Measurements from ENCODE around the gene GPR132.
"Not testable (repeated sequence)": the region's sequence is repeated elsewhere in the genome, so short reads cannot be mapped to it uniquely, and the experiment has no call there.

Gene GPR132

DNA sequence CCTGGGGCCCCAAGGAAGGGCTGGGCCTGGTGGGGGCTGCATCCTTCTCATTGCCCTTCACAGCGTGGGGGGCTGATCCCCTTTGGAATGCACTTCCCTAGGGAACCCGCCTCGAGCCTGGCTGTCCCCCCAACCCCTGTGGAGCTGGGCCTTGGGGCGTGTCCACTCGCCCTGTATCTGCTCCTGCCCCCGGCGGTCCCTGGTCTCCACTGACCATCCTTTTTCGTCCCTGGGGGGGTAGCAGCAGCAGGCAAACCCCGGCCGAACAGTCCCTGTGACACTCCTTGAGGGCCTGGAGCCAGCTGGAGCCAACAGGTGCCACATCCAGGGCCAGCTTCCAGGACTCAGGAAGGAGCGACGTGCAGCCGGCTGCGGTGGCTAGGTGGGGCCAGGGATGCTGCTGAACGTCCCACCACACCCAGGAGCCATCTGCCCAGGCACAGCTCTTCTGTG, 9.4 kb upstream of the GPR132 start:
- no peak for DNase-seq

DNA sequence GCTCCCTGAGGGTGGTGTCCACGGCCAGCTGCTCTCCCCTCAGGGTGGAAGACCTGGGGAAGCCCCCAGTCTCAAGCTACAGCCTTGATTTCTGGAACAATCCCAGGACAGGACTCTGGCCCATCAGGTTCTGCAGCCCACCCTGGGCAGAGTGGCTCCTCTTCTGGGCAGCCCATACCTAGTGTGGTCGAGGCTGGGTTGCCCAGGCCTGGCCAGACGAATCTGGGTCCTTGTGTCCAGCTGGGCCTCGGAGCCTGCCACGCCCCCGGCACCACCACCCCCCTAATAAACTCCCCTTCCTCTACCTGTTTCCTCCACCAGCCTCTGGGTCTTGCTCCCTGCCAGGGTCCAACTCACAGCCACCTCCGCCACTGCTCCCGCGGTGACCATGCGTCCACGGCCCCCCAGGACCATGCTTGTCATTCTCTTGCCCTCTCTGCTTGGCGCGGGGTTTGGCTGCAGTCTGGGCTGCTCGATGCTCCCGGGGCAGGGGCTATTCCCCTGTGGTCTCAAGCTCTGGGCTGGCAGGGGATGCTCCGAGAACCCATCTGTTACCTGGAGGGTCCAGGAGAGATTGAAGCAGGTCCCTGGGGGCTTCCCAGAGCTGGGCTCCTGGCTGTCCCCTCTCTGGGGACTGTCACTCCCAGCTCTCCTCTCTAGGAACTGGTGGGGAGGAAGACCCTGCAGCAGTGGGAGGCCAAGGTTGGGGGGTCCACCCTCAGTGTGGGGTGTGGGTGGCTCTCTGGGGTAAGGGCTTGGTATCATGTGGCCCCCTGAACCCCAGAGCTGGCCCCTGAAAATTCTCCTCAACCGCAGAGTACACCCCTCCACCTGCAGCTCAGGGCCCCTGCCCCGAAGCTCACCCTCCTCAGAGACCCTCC, 8.7 kb upstream of the GPR132 start:
- DNase-seq = no peak

DNA sequence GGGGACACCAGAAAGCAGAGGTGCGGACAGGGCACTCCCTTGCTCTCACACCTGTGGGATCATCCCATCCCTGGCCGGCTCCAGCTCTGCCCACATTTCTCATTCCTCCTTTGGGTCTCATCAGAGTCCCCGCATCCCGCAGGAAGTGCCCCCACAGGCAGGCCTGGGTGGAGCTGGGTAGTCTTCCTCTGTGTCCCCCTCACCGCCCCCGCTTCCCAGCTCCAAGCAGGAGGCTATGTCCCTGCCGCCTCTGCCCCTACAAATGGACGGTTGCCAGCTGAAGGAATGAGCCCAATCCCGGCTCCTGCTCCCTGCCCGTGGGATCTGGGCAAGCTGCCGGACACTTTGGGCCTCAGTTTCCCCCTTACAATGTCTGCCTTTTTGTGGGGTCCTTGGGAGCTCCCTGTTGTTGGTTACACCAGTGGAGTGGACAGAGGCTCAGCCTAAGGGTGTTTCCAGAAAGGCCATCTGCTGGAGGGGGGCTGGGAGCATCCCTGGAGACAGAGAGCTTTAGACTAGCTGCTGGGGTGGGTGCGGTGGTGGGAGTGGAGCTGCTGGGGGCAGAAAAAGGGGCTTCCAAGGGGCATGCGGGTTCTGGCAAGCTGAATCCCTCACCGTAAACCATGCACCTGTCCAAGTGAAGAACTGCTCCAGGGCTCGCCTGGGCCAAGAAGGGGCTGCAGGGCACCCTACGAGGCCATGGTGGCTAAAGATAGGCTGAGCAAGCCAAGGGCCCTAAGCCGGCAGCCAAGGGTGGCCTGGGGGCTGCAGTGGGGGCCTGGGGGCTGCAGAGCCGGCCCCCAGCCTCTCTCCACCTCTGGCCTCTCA, 7.9 kb upstream of the GPR132 start:
- DNase-seq = no peak

DNA sequence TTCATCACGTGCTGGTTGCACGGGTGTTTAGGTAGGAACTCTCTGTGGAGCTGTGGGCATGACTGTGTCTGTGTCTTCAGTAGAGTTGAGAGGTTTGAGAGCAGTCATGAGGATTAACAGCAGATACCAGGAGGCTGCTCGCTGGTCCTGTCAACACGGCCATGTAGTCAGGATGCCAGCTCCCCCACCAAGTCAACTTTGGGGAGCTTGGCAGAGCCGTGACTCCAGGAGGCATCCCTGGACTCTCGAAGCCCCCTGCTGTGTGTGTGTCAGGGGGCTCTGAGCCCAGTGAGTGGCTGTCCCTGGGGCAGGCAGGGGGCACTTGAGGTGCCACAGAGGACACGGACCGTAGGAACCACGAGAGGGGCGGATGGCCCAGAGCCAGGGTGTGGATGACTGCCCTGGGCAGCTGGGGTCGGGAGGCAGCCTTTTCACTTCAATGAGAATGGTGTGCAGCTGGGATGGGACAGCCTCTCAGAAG, 7.2 kb upstream of the GPR132 start:
- no peak for DNase-seq

DNA sequence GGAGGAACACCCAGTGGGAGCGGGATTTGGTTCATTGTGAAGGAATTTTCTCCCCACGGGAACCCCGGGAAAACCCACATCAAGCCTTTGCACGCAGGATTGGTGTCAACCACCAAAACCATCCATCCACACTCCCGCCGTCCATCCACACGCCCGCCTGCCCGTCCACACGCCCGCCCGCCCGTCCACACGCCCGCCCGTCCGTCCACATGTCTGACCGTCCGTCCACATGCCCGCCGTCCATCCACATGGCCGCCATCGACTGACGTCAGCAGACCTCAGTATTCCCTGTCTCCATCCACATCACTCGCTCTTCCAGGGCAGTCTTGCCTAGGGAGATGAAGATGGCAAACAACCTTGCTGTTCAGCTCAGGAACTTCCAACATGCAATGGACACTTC, 6.7 kb upstream of the GPR132 start:
- no peak for DNase-seq

DNA sequence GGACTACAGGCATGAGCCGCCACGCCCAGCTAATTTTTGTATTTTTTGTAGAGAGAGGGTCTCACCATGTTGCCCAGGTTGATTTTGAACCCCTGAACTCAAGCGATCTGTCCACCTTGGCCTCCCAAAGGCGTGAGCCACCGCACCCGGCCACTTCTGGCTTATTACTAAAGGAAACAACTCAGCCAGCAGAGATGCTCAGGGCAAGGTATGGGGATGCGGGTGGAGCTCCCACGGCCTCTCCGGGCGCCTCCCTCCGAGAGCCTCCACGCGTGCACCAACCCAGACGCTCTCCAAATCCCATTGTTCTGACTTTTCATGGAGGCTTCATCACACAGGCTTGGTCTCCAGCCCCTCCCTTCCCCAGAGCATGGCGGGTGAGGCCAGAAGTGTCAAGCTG, 6.1 kb upstream of the GPR132 start:
- DNase-seq = peak; percentile 30

DNA sequence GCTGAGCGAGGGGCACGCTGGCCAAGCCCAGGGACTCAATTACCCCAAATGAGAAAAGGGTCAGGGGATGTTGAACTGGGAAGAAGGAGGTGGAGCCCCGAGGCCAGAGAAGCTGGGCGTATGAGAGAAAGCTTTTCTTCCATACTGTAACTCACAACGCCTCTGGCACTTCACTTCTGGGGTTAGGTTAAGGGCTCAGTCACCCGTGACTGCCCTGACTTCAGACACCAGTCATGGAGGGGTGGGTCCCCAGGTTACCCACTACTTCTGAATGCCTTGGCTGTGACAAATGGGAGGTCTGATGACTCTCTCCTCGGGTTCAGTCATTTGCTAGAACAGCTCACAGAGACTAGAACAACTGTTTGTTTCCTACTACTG, 5.5 kb upstream of the GPR132 start:
- DNase-seq = peak; percentile 51

DNA sequence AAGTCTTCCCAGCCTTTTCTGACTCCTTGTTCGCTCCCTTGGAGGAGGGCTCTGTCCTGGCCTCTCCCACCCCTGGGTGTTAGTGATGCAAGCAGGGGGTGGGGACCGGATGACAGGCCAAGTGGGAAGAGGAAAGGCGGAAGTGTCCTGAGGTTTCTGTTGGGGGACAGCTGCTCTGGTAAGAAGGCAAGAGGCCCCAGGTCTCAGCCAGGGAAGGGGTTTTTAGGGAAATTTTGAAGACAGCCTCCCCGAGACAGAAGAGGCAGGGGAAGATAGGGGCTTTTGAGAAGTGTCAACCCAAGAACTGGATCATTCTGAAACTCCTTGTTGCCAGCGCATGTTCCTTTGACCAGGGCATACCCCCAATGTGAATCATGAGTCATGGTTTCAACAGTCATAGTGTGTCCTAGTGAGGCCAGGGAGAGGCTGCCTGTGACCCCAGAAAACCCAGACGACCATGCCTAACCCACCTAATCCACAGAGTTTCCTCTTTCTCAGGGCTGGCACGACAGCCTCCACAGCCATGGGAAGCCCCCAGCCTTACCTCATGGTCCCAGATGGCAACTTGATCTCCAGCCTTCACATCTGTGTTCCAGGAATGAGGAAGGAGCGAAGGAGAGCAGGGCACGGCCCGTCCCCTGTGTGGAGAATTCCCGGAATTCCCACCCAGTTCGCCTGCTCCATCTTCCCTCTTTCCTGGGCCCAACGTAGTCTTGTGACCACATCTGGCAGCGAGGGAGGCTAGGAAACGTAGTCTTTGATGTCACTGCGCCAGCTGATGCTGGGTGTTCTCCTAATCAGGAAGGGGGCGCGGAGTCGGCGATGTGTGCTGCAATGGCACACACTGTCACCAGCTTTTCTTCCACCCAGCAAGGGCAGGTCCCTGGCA, 4.9 kb upstream of the GPR132 start:
- DNase-seq = peak; percentile 50

DNA sequence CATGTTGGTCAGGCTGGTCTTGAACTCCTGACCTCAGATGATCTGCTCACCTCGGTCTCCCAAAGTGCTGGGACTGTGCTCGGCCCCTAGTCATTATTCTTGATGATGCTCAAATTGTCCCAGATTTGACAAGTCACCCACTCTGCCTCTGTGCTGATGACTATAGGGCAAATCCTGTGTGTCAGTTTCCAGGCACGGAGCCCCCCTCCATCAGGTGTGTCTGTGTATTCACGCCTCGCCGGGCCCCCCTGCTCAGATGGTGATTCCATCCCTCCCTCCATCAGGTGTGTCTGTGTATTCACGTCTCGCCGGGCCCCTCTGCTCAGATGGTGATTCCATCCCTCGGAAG, 4.3 kb upstream of the GPR132 start:
- DNase-seq = no peak

DNA sequence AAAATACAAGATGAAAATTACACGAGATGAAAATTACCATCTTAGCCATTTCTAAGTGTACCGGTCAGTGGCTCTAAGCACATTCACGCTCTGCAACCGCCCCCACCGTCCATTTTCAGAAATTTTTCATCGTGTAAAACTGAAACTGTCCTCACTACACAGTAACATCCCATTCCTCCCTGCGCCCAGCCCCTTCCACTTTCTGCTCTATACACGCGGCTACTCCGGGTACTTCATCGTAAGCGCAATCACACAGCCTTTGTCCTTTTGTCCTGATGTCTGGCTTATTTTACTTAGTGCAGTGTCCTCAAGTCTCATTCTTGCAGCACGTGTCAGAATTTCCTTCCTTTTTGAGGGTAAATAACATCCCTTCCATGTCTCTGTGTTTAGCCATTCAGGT, 3.6 kb upstream of the GPR132 start:
- DNase-seq = no peak

DNA sequence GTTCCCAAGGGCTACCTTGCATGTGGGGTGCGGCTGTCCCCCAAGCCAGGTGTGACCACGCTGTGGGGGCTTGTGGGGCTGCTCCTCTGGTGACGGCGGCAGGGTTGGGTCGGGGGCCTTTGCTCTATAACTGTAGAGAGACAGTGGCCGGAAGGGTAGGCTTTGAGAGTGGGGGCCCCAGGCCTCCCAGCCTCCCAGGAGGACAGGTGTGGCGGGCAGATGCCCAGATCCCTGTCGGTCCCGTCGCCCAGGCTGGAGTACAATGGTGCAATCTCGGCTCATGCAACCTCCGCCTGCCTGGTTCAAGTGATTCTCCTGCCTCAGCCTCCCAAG, 2.7 kb upstream of the GPR132 start:
- DNase-seq = peak; percentile 29

DNA sequence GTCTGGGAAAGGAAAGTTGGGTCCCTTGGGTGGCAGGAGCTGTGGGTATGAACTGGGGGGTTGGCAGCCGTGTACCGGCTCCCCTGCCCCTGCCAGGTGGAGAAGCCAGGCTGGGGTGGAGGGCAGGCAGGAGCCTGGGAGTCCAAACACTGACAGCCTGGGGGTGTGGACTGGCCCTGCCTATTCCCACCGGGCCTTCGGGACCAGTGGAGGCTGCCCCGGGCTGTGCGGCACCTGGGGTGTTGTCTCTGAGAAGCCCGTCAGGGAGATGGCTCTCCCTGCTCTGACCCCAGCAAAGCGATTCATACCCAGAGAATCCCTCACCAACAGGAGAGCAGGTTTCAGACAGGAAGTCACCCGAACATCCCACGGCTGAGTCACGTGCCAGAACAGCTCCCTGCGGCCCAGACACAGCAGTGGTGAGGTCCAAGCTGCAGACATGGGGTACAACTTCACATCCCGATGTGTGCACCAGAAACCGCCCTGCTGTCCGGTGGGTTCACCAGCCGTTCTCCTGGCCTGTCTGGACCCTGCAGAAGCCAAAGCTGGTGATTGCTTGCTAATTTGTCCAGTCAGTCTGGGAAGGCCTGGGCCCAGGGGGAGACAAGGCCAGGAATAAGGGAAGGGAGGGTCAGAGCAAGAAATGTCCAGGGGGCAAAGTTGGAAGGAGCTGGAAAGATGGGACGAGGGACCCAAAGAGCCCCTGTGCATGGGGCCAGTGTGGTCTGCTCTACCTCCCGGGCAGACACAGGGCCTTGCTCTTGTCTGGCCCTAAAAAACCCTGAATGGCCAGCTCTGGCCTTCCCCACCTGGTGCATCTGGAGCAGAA, 2.1 kb upstream of the GPR132 start:
- peak; percentile 54 for DNase-seq

DNA sequence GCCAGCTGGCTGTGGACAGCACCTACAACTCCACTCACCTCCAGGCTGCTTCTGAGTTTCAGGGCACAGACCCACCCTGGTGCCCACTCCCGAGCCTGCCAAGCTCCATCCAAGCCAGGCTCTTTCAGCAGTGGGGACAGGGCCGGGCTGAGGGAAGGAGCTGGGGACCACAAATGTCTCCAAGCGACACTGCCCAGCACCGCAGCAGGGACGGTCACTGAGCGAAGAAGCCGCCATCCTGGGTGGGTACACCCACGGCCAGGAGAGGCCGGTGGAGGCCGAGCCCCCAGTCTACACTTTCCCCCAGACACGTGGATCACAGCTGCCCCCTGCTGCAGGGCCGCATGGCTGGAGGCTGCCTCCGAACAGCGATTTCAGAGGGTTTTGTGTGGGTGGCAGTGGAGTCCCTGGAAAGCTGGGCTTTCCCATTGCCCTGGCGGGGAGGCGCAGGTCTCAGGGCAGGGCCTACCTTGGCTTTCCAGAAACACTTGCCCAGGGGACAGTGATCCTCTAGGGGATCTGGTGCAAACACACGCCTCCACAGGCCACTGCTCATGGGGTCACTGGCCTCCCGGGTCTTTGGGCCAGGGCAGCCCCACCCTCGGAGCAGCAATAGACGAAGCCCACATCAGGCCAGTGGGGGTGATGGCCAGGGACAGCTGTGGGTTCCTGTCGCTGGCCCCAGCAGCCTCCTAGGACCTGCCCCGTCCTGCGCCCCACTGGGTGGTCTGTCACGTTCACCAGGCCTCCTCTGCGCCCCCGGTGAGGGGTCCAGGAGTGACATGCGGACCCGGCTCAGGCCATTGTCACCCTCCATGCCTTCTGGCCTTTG, 1.2 kb upstream of the GPR132 start:
- DNase-seq = peak; percentile 30

DNA sequence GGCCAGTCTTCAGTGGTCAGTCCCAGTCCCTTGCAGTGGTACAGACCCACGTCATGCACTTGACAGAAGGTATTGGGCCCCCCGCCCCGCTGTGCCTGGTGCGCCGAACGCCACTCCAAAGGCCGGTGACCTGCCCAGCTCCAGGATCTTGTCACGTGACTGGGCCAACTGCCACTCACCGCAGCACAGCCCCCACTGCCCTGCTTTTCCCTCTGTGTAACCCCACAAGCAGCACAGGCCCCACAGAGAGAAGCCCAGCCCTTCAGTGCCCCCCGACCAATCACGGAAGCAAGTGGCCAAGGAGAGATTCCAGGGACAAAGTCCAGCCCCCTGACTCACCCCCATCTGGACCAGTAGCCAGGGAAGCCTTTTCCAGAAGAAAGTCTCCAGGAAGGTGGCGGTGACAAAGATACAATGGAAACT, 498 bp downstream of the GPR132 start:
- DNase-seq = peak; percentile 44

DNA sequence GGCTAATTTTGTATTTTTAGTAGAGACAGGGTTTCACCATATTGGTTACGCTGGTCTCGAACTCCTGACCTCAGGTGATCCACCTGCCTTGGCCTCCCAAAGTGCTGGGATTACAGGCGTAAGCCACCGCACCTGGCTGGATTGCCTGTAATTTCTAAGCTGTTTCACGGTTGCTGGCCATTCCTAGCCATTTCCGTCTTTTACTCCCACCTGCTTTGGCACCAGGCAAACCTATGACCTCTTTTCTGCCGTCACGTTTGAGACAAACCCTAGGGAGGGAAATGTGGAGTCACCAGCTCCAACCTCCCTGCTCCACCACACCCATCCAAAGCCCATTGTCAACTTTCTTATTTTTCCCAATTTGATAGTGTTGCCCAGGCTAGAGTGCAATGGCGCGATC, 1.2 kb downstream of the GPR132 start:
- no peak for DNase-seq

DNA sequence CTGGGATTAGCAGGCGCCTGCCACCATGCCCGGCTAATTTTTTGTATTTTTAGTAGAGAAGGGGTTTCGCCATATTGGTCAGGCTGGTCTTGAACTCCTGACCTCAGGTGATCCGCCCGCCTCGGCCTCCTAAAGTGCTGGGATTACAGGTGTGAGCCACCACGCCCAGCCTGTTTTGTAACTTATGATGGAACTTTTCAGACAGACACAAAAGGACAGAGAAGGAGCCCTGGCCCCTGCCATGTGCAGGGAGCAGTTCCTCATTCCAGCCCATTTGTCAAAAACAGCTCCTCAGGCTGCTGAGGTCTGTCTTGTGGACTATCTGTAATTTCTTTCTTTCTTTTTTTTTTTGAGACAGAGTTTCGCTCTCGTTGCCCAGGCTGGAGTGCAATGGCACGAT, 1.7 kb downstream of the GPR132 start:
- DNase-seq = not testable (repeated sequence)

DNA sequence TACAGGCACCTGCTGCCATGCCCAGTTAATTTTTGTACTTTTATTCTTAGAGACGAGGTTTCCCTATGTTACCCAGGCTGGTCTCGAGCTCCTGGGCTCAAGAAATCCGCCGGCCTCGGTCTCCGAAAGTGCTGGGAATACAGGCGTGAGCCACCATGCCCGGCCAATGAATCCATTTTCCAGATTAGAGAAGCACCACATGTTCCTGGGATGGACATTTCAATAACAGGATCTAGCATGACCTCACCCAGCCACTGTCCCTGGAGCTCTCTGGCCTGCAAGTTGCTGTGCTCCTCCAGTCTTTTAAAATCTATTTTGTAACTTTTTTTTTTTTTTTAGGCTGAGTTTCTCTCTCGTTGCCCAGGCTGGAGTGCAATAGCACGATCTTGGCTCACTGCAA, 2.2 kb downstream of the GPR132 start:
- DNase-seq = no peak

DNA sequence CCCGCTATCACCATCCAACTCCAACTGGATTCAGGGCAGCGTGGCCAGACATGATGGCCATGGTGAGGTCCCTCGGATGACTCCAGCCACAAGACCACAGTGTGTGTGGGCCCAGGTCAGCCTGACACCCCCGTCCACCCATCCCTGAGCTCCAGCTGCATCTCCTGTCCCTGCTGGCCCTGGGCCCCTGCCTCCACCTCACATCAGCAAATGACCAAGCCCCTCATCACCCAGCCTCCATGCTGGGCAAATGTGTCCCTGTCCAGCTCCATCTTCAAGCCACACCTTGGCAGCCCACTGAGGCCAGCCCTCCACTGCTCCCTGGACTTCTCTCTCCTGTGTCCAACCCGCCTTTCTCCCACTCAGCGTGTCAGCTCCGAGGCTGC, 3.2 kb downstream of the GPR132 start:
- DNase-seq = no peak

DNA sequence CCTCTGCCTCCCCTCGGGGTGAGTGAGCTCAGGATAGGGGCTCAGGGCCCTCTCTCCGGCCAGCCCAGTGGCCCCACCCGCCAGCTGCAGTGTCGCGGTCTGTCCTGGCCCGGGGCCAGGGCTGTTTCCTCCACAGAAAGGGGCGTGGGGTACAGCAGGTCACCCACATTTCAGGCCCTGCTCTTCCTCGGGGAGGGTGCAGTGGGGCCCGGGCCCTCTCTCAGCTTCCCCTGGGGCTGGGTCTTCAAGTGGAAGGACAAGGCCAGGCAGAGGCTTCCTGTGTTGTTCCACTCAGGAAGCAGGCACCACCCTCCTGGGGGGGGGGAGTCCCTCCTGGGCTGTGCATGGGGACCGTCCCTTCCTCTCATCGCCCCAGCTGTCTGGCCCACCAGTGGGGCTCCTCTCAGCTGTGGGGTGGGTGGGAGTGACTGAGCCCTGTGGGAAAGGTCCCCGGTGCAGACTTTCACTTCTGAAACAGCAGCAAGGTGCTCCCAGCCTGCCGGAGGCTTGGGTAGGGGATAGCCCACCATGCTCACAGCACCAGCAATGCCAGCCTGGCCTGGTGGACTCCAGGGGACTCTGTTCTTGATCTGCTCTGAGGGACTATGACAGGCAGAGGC, 3.7 kb downstream of the GPR132 start:
- DNase-seq = peak; percentile 59

DNA sequence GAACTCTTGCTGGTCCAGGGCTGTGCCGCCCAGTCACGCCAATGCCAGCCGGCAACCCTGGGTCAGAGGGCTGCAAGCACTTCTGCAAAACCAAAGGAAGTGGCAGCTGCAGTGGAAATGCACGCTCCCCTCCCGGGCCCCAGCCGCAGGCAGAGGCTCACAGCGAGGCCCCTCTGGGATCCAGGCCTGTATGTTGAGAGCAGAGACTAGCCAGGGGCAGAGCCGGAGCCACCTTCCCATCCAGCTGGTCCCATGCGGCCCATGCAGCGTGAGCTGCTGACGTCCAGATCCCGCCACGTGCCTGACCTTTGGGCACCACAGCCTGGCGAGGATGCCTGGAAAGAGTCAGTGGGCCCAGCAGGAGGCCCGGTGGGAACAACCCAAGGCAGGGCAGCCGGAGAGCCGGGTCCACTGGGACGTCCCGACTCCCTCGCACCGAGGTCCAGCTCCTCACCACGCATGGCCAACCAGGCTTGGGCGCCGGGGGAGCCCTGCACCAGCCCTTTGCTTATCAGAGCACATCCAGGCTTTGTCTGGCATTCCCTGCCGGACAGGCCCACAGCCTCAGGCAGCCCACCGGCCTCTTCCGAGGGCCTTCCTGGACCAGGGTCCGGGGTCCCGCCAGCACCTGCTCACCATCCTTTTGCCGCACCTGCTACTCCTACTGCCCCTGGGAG, 4.3 kb downstream of the GPR132 start:
- peak; percentile 34 for DNase-seq

All from activated CD4-positive, CD25-positive, alpha-beta regulatory T cell treated with anti-CD3 and anti-CD28 coated beads, Interleukin-2, amount 50 U/mL, for 72 hours (primary cell).